ENCODE measurements around the gene HMCES. TPM values are rescaled to one million over a fixed set of nuclear protein-coding genes. Genes with fewer than 3 reads are reported as not detected.
"Not testable (repeated sequence)": the region's sequence is repeated elsewhere in the genome, so short reads cannot be mapped to it uniquely, and the experiment has no call there.

HMCES gene
- total RNA-seq, 1 donor: 29.4 TPM

DNA sequence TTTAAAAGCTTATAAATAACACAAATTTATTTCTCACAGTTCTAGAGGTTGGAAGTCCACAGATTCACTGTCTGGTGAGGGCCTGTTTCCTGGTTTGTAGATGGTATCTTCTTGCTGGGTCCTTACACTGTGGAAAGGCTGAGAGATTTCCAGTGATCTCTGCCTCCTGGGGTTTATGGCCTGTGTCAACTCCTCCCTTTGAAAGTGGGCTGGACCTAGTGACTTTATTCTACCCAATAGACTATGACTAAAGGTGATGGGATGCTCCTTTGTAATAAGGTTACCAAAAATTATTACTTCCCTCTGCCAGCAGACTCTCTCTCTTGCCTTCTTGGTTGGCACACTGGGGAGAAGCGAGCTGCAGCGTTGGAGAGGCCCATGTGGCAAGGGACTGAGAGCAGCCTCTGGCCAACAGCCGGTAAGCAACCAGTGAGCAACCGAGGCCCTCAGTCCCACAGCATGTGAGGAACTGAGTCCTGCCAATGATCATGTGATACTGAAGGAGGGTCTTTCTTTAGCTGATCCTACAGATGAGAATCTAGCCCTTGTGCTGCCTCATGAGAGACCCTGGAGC lies 43.2 kb upstream of the HMCES start:
- H3K4me3 ChIP-seq (ENCODE audit: low read depth, low read length): no peak overlapping the region
- DNase-seq (ENCODE audit: low read depth): no peak
- TF ChIP-seq, protein P1, sequence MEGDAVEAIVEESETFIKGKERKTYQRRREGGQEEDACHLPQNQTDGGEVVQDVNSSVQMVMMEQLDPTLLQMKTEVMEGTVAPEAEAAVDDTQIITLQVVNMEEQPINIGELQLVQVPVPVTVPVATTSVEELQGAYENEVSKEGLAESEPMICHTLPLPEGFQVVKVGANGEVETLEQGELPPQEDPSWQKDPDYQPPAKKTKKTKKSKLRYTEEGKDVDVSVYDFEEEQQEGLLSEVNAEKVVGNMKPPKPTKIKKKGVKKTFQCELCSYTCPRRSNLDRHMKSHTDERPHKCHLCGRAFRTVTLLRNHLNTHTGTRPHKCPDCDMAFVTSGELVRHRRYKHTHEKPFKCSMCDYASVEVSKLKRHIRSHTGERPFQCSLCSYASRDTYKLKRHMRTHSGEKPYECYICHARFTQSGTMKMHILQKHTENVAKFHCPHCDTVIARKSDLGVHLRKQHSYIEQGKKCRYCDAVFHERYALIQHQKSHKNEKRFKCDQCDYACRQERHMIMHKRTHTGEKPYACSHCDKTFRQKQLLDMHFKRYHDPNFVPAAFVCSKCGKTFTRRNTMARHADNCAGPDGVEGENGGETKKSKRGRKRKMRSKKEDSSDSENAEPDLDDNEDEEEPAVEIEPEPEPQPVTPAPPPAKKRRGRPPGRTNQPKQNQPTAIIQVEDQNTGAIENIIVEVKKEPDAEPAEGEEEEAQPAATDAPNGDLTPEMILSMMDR (IDR thresholded peaks at IDR 0.05; ENCODE audit: insufficient read depth, low read depth, low read length): no peak

DNA sequence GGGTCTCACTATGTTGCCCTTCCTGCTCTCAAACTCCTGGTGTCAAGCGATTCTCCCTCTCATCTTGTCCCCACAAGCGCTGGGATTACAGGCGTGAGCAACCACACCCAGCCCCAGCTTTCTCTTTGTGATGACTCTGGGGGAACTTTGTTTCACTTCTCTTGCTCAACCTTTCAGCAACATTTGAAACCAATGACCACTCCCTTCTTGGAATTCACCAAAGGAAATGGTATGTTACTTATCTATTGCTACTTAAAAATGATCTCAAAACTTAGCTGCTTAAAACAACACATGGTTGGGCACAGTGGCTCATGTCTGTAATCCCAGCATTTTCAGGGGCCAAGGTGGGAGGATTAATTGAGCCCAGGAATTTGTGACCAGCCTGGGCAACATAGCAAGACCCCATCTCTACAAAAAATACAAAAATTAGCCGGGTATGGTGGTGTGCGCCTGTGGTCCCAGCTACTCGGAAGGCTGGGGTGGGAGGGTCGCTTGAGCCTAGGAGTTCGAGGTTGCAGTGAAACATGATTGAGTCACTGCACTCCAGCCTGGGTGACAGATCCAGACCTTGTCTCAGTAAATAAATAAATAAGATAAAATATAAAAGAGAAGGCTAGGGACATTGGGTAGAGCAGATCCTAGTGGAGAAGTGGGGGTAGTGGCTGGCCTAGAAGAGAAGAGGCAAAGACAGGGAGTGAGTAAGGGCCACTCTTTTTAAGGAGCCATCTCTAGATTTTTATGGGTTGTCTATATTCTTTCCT lies 39.5 kb upstream of the HMCES start:
- DNase-seq (ENCODE audit: low read depth): peak; percentile 80
- H3K4me3 ChIP-seq (ENCODE audit: low read depth, low read length): no peak overlapping the region
- TF ChIP-seq, protein P1 (IDR thresholded peaks at IDR 0.05; ENCODE audit: insufficient read depth, low read depth, low read length): no peak

- DNase-seq (ENCODE audit: low read depth): no peak
- H3K4me3 ChIP-seq (ENCODE audit: low read depth, low read length): no peak overlapping the region
- TF ChIP-seq, protein P1 (IDR thresholded peaks at IDR 0.05; ENCODE audit: insufficient read depth, low read depth, low read length): no peak
These were observed 38.7 kb upstream of the HMCES start for GRCh38 chr3:129239991-129240390.

DNA sequence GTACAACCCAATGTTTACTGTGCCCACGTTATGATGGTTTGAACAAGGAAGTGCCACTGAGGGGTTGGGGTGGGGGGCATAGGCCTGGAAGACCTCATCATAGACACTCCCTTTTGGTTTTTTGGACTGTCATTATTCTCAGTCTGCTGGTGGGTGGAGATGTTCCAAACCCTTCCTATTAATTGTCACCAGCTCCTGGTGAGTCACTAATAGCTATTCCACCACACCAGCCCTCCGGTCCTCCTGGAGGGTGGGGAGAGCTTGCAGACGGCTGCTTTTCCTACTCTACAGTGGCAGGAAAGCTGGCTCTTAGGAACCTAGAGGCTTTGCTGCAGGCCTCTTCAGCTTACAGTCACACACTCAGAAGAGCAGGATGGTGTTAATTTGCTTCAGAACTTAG lies 38.2 kb upstream of the HMCES start:
- TF ChIP-seq, protein P1 (IDR thresholded peaks at IDR 0.05; ENCODE audit: insufficient read depth, low read depth, low read length): no peak
- no peak for DNase-seq (ENCODE audit: low read depth)
- no peak overlapping the region for H3K4me3 ChIP-seq (ENCODE audit: low read depth, low read length)

DNA sequence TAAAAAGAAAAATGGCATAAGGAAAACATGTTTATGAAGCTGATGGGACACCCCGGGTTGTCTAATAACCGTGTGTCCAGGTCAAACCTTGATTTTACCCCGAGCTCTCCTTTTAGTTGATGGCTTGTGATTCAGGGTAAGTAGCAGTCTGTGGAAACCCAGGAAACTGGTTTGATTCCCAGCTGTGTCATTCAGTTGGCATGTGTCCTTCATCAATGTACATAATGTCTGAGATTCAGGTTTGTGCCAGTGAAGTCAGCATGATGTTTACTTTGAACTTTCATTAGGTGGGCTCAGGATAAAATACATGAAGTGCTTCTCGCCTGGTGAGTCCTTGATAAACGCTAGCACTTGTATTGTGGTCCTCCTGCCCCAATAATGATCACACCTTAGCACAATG lies 33.5 kb upstream of the HMCES start:
- DNase-seq (ENCODE audit: low read depth): no peak
- no peak overlapping the region for H3K4me3 ChIP-seq (ENCODE audit: low read depth, low read length)
- TF ChIP-seq, protein P1 (IDR thresholded peaks at IDR 0.05; ENCODE audit: insufficient read depth, low read depth, low read length): no peak

- H3K4me3 ChIP-seq (ENCODE audit: low read depth, low read length): not testable (repeated sequence)
- DNase-seq (ENCODE audit: low read depth): peak; percentile 93
- TF ChIP-seq, protein P1 (IDR thresholded peaks at IDR 0.05; ENCODE audit: insufficient read depth, low read depth, low read length): peak; percentile 97
These were observed 32.9 kb upstream of the HMCES start for GRCh38 chr3:129245641-129246306.
